ENCODE results near the gene TET1.

DNA sequence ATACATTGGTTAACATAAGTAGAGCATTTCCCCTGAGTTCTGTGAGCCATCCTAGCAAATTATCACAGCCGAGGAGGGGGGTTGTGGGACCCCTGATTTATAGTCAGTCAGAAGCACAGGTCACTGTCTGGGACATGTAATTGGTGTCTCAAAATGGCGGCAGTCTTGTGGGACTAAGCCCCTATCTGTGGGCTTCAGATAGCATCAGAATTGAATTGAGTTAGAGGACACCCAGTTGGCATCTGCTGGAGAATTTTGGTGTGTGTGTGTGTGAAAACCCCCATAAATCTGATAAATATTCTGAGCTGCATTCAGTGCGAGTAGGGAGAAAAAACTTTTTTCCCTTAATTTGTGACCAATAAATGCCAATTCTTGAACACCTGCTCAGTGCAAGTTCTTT is 6.5 kb upstream of the TET1 start:
- TF ChIP-seq, protein P1, sequence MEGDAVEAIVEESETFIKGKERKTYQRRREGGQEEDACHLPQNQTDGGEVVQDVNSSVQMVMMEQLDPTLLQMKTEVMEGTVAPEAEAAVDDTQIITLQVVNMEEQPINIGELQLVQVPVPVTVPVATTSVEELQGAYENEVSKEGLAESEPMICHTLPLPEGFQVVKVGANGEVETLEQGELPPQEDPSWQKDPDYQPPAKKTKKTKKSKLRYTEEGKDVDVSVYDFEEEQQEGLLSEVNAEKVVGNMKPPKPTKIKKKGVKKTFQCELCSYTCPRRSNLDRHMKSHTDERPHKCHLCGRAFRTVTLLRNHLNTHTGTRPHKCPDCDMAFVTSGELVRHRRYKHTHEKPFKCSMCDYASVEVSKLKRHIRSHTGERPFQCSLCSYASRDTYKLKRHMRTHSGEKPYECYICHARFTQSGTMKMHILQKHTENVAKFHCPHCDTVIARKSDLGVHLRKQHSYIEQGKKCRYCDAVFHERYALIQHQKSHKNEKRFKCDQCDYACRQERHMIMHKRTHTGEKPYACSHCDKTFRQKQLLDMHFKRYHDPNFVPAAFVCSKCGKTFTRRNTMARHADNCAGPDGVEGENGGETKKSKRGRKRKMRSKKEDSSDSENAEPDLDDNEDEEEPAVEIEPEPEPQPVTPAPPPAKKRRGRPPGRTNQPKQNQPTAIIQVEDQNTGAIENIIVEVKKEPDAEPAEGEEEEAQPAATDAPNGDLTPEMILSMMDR (IDR thresholded peaks at IDR 0.05) = no peak
- TF ChIP-seq POLR2A (IDR thresholded peaks at IDR 0.05) (no peak), POLR2AphosphoS5 (IDR thresholded peaks at IDR 0.05; ENCODE audit: insufficient read depth in 1 of 2, low read depth in 1 of 2) (no peak)
